Neutrophil (primary cell): ENCODE results near the gene ZNF747.

ENCODE experiments used
- H3K27ac ChIP-seq: fragments of 200-600 bp; sonication (generic); 2 replicates; pipeline ENCODE4 v1.5.1; 2016; ENCODE audit warnings: mild to moderate bottlenecking, moderate library complexity
- H3K27me3 ChIP-seq: fragments of 200-600 bp; sonication (generic); 2 replicates; pipeline ENCODE4 v1.6.0; 2016; ENCODE audit warnings: mild to moderate bottlenecking
- H3K36me3 ChIP-seq: fragments of 200-600 bp; sonication (generic); 2 replicates; pipeline ENCODE4 v1.5.1; 2017
- H3K4me1 ChIP-seq, 2 experiments: fragments of 200-600 bp in 1 of 2; sonication (generic) in 1 of 2; 1 replicate in 1 of 2; 2 replicates in 1 of 2; pipeline versions ENCODE4 v1.5.1 to v1.6.1; 2013 to 2016; ENCODE audit warnings: low read depth in 1 of 2, low read length in 1 of 2, mild to moderate bottlenecking in 1 of 2, moderate library complexity in 1 of 2; ENCODE audit not compliant: control insufficient read depth in 1 of 2, insufficient read depth in 1 of 2
- H3K4me3 ChIP-seq, 2 experiments: fragments of 200-600 bp in 1 of 2; sonication (generic) in 1 of 2; 1 replicate in 1 of 2; 2 replicates in 1 of 2; pipeline ENCODE4 v1.5.1; 2013 to 2016; ENCODE audit warnings: low read depth in 1 of 2, low read length in 1 of 2, mild to moderate bottlenecking in 1 of 2, moderate library complexity in 1 of 2
- H3K9me3 ChIP-seq: fragments of 200-600 bp; sonication (generic); 2 replicates; pipeline ENCODE4 v1.5.1; 2016
- CTCF ChIP-seq: fragments of 200-600 bp; sonication (generic); IDR thresholded peaks from 2 replicates; pipeline ENCODE4 v1.5.1; 2016; ENCODE audit warnings: antibody characterized with exemption

ZNF747 gene

GRCh38 chr16:30570636-30571444, 36.2 kb upstream of the ZNF747 start:
- no peak for TF ChIP-seq CTCF
- peak overlapping the region; percentile 91 for H3K27ac ChIP-seq
- no peaks in the 10 kb centered on the region for H3K9me3 ChIP-seq
- H3K4me3 ChIP-seq, result peak overlapping the region; percentile 83 to 97
- no peaks in the 10 kb centered on the region for H3K27me3 ChIP-seq
- H3K36me3 ChIP-seq, result no peaks in the 10 kb centered on the region
- peaks cover 31 to 42% of the 10 kb centered on the region in 2 experiments for H3K4me1 ChIP-seq

GRCh38 chr16:30569746-30570635, 35.3 kb upstream of the ZNF747 start:
- Histone ChIP-seq H3K4me1 (peaks cover 31 to 42% of the 10 kb centered on the region in 2 experiments), H3K27ac (peak overlapping the region; percentile 91), H3K9me3 (no peaks in the 10 kb centered on the region), H3K36me3 (no peaks in the 10 kb centered on the region), H3K27me3 (no peaks in the 10 kb centered on the region), H3K4me3 (peak overlapping the region in 1 of 2 experiments; percentile 12)
- no peak for TF ChIP-seq CTCF

GRCh38 chr16:30569281-30569680, 34.6 kb upstream of the ZNF747 start:
- Histone ChIP-seq H3K36me3 (no peaks in the 10 kb centered on the region), H3K4me3 (no peak overlapping the region), H3K9me3 (no peaks in the 10 kb centered on the region), H3K27me3 (no peaks in the 10 kb centered on the region), H3K27ac (no peak overlapping the region), H3K4me1 (peaks cover 31 to 42% of the 10 kb centered on the region in 2 experiments)
- no peak for TF ChIP-seq CTCF

DNA sequence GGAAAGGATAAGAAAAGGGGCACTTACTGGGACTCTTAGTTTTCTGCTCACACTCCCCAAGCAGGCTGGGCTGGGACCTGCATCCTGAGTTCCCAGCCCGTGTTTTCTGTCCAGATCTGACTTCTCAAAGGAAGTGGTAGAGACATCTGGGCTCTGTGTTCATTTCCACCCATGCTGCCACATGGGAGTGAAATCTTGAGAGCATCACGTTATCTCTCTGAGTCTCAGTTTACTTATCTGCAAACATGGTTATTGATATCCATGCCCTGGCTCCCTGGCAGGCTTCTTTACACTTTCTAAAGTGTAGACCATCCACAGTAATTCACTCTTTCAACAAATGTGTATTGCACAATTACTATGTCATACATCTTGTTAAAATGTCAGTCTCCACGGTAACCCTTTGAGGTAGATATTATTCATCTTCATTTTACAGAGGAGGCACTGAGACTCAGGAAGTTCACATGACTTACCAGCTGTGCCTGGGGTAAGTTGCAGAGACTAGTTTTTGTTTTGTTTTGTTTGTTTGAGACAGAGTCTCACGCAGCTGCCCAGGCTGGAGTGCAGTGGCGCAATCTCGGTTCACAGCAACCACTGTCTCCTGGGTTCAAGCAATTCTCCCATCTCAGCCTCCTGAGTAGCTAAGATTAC, 33.5 kb upstream of the ZNF747 start:
- Histone ChIP-seq H3K27ac (peak overlapping the region; percentile 43), H3K4me1 (peaks cover 31 to 42% of the 10 kb centered on the region in 2 experiments)

More for the DNA sequence above, 33.5 kb upstream of the ZNF747 start:
- no peak overlapping the region for H3K4me3 ChIP-seq
- H3K27me3 ChIP-seq, result no peaks in the 10 kb centered on the region
- no peaks in the 10 kb centered on the region for H3K36me3 ChIP-seq
- no peak for TF ChIP-seq CTCF
- H3K9me3 ChIP-seq, result no peaks in the 10 kb centered on the region
